NCI-H1048 (cell line): ENCODE data around the gene COMMD1.
"Not testable (repeated sequence)": the region's sequence is repeated elsewhere in the genome, so short reads cannot be mapped to it uniquely, and the experiment has no call there.

ENCODE experiments used
- DNase-seq: peaks from one replicate; lab custom pipeline; 2025; lab: John Stamatoyannopoulos, UW

COMMD1 gene

GRCh38 chr2:61905372-61906185, at the start of gene COMMD1:
Gene COMMD1 (plus strand): TSS chr2:61905674. CDS start chr2:61905679, 5 bp downstream.
- peak; percentile 53 for DNase-seq

GRCh38 chr2:61857224-61857623, 48.2 kb upstream of the COMMD1 start:
- no peak for DNase-seq

GRCh38 chr2:61862085-61862484, 43.4 kb upstream of the COMMD1 start:
- DNase-seq: no peak

- DNase-seq: not testable (repeated sequence)
Observed at GRCh38 chr2:61866482-61867089, 38.9 kb upstream of the COMMD1 start.

- no peak for DNase-seq
Observed at GRCh38 chr2:61876400-61876799, 29.1 kb upstream of the COMMD1 start.

GRCh38 chr2:61877571-61878245, 27.8 kb upstream of the COMMD1 start:
- DNase-seq: no peak

GRCh38 chr2:61878761-61879160, 26.7 kb upstream of the COMMD1 start:
- DNase-seq: no peak

GRCh38 chr2:61879351-61879750, 26.1 kb upstream of the COMMD1 start:
- DNase-seq: not testable (repeated sequence)

- no peak for DNase-seq
Observed at GRCh38 chr2:61882850-61883249, 22.6 kb upstream of the COMMD1 start.

- DNase-seq: no peak
Observed at GRCh38 chr2:61885896-61886603, 19.4 kb upstream of the COMMD1 start.

GRCh38 chr2:61887717-61888266, 17.7 kb upstream of the COMMD1 start:
- no peak for DNase-seq

GRCh38 chr2:61888267-61889055, 17.0 kb upstream of the COMMD1 start, which contains the start of gene CCT4:
Gene CCT4 (minus strand): TSS chr2:61888656. CDS start chr2:61888507, 149 bp downstream.
- DNase-seq: peak; percentile 52

GRCh38 chr2:61898810-61899209, 6.7 kb upstream of the COMMD1 start:
- no peak for DNase-seq

GRCh38 chr2:61900281-61900680, 5.2 kb upstream of the COMMD1 start:
- DNase-seq: no peak

- DNase-seq: no peak
Observed at GRCh38 chr2:61906186-61906470, 654 bp downstream of the COMMD1 start.

GRCh38 chr2:61909116-61909515, 3.6 kb downstream of the COMMD1 start:
- no peak for DNase-seq

GRCh38 chr2:61910603-61911002, 5.1 kb downstream of the COMMD1 start:
- no peak for DNase-seq

GRCh38 chr2:61911510-61911909, 6.0 kb downstream of the COMMD1 start:
- DNase-seq: no peak

- DNase-seq: not testable (repeated sequence)
Observed at GRCh38 chr2:61914794-61915193, 9.3 kb downstream of the COMMD1 start.

- no peak for DNase-seq
Observed at GRCh38 chr2:61920548-61920947, 15.1 kb downstream of the COMMD1 start.

- no peak for DNase-seq
Observed at GRCh38 chr2:61922714-61923113, 17.2 kb downstream of the COMMD1 start.
